Activated T-cell treated with anti-CD3 and anti-CD28 coated beads, Interleukin-2, amount 50 U/mL, for 72 hours (primary cell): ENCODE measurements around the gene EXOC4. TPM values are rescaled to one million over a fixed set of nuclear protein-coding genes. Genes with fewer than 3 reads are reported as not detected.

Experiments used
- ATAC-seq, 2 donors: fragments of 150-1000 bp; cut with Tn5 transposase; replicated peaks in 1 of 2; 2 replicates each; pipeline ENCODE4 v1.10.0; 2021; ENCODE audit warnings: moderate library complexity in 2 of 2, mild to moderate bottlenecking in 1 of 2
- DNase-seq, 2 donors: peaks; one replicate each; pipeline ENCODE4 v3.0.0; 2021 to 2022; ENCODE audit warnings: mixed read lengths in 1 of 2
- H3K27ac Mint-ChIP-seq: one replicate; pipeline ENCODE4 v1.8.0; 2022; ENCODE audit warnings: mild to moderate bottlenecking, moderate library complexity, mixed read lengths
- H3K27me3 Mint-ChIP-seq: one replicate; pipeline ENCODE4 v1.8.0; 2022; ENCODE audit warnings: low read depth, mixed read lengths
- H3K36me3 Mint-ChIP-seq, 2 donors: one replicate each; pipeline ENCODE4 v1.8.0; 2022; ENCODE audit warnings: mixed read lengths in 2 of 2, mild to moderate bottlenecking in 1 of 2; ENCODE audit not compliant: insufficient read depth in 2 of 2
- H3K4me1 Mint-ChIP-seq: one replicate; pipeline ENCODE4 v1.8.0; 2022; ENCODE audit warnings: low read depth, mixed read lengths
- H3K4me3 Mint-ChIP-seq, 2 donors: one replicate each; pipeline ENCODE4 v1.8.0; 2022; ENCODE audit warnings: mild to moderate bottlenecking in 2 of 2, mixed read lengths in 2 of 2, moderate library complexity in 2 of 2
- H3K9me3 Mint-ChIP-seq, 2 donors: one replicate each; pipeline ENCODE4 v1.8.0; 2022; ENCODE audit warnings: mixed read lengths in 2 of 2
- total RNA-seq, 2 donors: library from RNA; stranded (reverse); gene quantifications; one replicate each; pipeline ENCODE4 v1.2.3, GENCODE V29; 2022

Gene EXOC4
- total RNA-seq, 2 donors from 2014 or later: 74.1 to 76.3 TPM

DNA sequence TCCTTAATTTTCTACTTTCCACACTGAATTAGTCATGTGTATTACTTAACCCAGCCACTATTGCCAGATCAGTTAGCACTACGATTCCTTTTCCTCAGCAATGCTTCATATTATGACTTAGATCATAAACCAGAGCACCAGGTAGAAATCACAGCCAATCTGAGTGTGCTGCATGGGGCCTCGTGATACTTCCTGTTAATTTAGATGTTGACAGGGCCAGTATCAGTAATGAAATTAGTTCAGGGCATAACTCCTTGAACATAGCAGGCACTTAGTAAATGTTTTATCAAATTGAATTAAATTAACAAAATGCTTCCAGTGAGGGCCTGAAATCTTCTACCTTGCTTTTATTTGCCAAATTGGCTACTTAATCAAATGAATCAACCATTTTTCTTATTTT is 705.0 kb downstream of the EXOC4 start:
- DNase-seq (no peak), ATAC-seq (no peak)
- Mint-ChIP-seq H3K27ac (no peak overlapping the region), H3K9me3 (no peaks in the 10 kb centered on the region), H3K4me3 (no peak overlapping the region), H3K4me1 (no peaks in the 10 kb centered on the region), H3K36me3 (peaks cover 0 to 4% of the 10 kb centered on the region in 2 donors), H3K27me3 (no peaks in the 10 kb centered on the region)

DNA sequence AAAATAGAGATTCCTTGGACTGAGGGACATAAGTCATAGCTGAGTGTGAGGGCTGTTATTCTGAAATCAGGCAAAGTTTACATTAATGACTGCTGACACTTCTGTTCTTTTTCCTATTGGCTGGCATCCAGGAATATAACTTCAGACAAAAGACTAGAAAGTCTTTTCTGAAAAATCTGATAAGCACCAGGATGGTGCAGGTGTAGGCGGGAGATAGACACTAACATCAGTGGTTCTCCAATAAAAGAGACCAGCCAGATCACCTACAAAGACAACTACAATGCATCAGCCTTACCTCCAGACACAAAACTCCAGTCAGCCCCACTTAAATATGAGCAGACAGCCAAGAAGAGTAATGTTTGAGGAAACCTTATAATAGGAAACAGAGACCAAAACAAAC is 705.9 kb downstream of the EXOC4 start:
- no peak for DNase-seq
- no peak overlapping the region for H3K4me3 Mint-ChIP-seq
- H3K27me3 Mint-ChIP-seq: no peaks in the 10 kb centered on the region
- no peaks in the 10 kb centered on the region for H3K4me1 Mint-ChIP-seq
- H3K9me3 Mint-ChIP-seq: no peaks in the 10 kb centered on the region
- H3K27ac Mint-ChIP-seq: peak overlapping the region; percentile 82
- no peak for ATAC-seq
- H3K36me3 Mint-ChIP-seq: peaks cover 0 to 2% of the 10 kb centered on the region in 2 donors

GRCh38 chr7:133959505-133959904 is 706.6 kb downstream of the EXOC4 start:
- DNase-seq (no peak), ATAC-seq (no peak)
- Mint-ChIP-seq H3K36me3 (peaks cover 2 to 3% of the 10 kb centered on the region in 2 donors), H3K4me1 (no peaks in the 10 kb centered on the region), H3K9me3 (peaks cover 0 to 2% of the 10 kb centered on the region in 2 donors), H3K4me3 (no peak overlapping the region), H3K27me3 (no peaks in the 10 kb centered on the region), H3K27ac (peak overlapping the region; percentile 82)

- Mint-ChIP-seq H3K9me3 (peaks cover 3 to 15% of the 10 kb centered on the region in 2 donors), H3K36me3 (peaks cover 5 to 11% of the 10 kb centered on the region in 2 donors), H3K4me3 (no peak overlapping the region), H3K27ac (no peak overlapping the region), H3K4me1 (no peaks in the 10 kb centered on the region), H3K27me3 (no peaks in the 10 kb centered on the region)
- ATAC-seq (peak; percentile 75), DNase-seq (peak; percentile 4 to 8)
Measured at GRCh38 chr7:133961724-133962123, 708.8 kb downstream of the EXOC4 start.

- H3K4me1 Mint-ChIP-seq: no peaks in the 10 kb centered on the region
- H3K27ac Mint-ChIP-seq: no peak overlapping the region
- no peaks in the 10 kb centered on the region for H3K27me3 Mint-ChIP-seq
- H3K9me3 Mint-ChIP-seq: peaks cover 9 to 15% of the 10 kb centered on the region in 2 donors
- DNase-seq: no peak
- H3K36me3 Mint-ChIP-seq: peaks cover 11 to 18% of the 10 kb centered on the region in 2 donors
- H3K4me3 Mint-ChIP-seq: no peak overlapping the region
- no peak for ATAC-seq
Measured at GRCh38 chr7:133962646-133963045, 709.8 kb downstream of the EXOC4 start.

GRCh38 chr7:133963629-133964028 is 710.8 kb downstream of the EXOC4 start:
- peaks cover 13 to 24% of the 10 kb centered on the region in 2 donors for H3K36me3 Mint-ChIP-seq

GRCh38 chr7:133971625-133972024 is 718.7 kb downstream of the EXOC4 start:
- peaks cover 10 to 15% of the 10 kb centered on the region in 2 donors for H3K36me3 Mint-ChIP-seq
- no peak overlapping the region for H3K27ac Mint-ChIP-seq
- peaks cover under 1 to 16% of the 10 kb centered on the region in 2 donors for H3K9me3 Mint-ChIP-seq
- H3K4me1 Mint-ChIP-seq: no peaks in the 10 kb centered on the region
- H3K4me3 Mint-ChIP-seq: no peak overlapping the region
- DNase-seq (no peak), ATAC-seq (no peak)
- no peaks in the 10 kb centered on the region for H3K27me3 Mint-ChIP-seq

More at GRCh38 chr7:133963629-133964028, 710.8 kb downstream of the EXOC4 start:
- H3K9me3 Mint-ChIP-seq: peaks cover 14 to 15% of the 10 kb centered on the region in 2 donors
- DNase-seq (no peak), ATAC-seq (no peak)
- no peaks in the 10 kb centered on the region for H3K4me1 Mint-ChIP-seq
- no peak overlapping the region for H3K27ac Mint-ChIP-seq
- no peak overlapping the region for H3K4me3 Mint-ChIP-seq
- no peaks in the 10 kb centered on the region for H3K27me3 Mint-ChIP-seq

GRCh38 chr7:133973710-133974109 is 720.8 kb downstream of the EXOC4 start:
- no peak for DNase-seq
- peaks cover 0 to 5% of the 10 kb centered on the region in 2 donors for H3K9me3 Mint-ChIP-seq
- ATAC-seq: no peak
- no peaks in the 10 kb centered on the region for H3K27me3 Mint-ChIP-seq
- peaks cover 2 to 3% of the 10 kb centered on the region in 2 donors for H3K36me3 Mint-ChIP-seq
- H3K4me3 Mint-ChIP-seq: no peak overlapping the region
- no peak overlapping the region for H3K27ac Mint-ChIP-seq
- H3K4me1 Mint-ChIP-seq: no peaks in the 10 kb centered on the region

DNA sequence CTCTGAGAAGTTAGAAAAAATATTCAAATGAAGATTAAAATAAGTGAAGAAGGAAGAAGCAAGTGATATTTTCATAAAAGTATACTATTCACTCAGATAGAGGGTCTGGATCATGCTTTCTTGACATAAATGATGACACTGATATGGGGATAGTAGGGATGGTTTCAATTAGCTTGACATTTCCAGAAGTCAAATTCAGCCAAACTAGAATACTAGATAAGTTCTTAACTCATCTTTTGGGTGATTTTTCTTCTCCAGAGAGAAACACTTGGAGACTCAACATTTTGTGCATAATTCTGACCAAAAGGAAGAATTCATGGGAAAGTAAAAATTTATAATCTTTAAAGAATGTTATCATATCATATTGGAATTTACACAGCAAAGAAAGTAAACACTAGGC is 722.3 kb downstream of the EXOC4 start:
- H3K36me3 Mint-ChIP-seq: peaks cover 0 to 3% of the 10 kb centered on the region in 2 donors
- H3K4me1 Mint-ChIP-seq: no peaks in the 10 kb centered on the region
- DNase-seq (no peak), ATAC-seq (no peak)
- H3K4me3 Mint-ChIP-seq: no peak overlapping the region
- H3K27me3 Mint-ChIP-seq: no peaks in the 10 kb centered on the region
- H3K9me3 Mint-ChIP-seq: no peaks in the 10 kb centered on the region
- H3K27ac Mint-ChIP-seq: peak overlapping the region; percentile 30

GRCh38 chr7:133976140-133976539 is 723.3 kb downstream of the EXOC4 start:
- Mint-ChIP-seq H3K27ac (no peak overlapping the region), H3K4me3 (no peak overlapping the region), H3K4me1 (no peaks in the 10 kb centered on the region), H3K27me3 (no peaks in the 10 kb centered on the region), H3K36me3 (peaks cover 0 to 3% of the 10 kb centered on the region in 2 donors), H3K9me3 (no peaks in the 10 kb centered on the region)
- ATAC-seq (no peak), DNase-seq (no peak)

GRCh38 chr7:133977409-133978274 is 724.8 kb downstream of the EXOC4 start:
- H3K36me3 Mint-ChIP-seq: peaks cover 0 to 3% of the 10 kb centered on the region in 2 donors
- H3K4me1 Mint-ChIP-seq: no peaks in the 10 kb centered on the region

DNA sequence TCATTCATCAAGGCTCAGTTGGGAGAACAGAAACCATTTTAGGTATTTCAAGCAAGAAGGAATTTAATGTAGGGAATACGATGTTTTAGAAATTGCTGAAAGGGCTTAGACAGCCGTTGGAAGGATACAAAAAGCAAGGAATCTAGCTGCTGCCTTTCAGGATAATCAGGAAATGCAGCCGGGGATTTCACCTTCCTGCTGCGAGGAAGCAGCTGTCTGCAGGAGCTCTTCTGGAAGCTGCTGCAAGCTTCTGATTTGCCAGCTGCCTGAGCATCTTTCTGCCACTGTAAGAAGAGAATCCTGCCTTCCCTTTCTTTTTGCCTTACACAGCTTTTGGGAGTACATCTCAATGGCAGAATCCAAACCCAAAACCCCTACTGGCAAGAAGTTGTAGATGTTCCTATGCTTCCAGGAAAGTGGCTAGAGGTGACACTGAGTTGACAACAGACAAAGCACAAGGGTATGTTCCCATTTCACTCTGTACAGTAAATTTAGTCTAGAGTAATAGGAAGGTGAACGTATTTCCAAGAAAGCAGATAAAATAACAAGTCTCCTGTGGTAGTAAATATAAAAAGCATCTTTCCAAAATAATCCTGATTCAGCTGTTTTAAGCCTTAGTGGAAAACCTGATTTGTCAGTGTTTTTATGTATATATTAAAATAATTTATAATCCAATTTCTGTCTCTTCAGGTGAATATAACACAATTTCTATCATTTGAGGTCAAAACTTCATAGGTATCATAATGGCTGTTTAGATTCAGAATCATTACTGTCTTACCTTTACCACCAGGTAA is 725.8 kb downstream of the EXOC4 start:
- no peak for ATAC-seq
- H3K4me1 Mint-ChIP-seq: no peaks in the 10 kb centered on the region
- no peaks in the 10 kb centered on the region for H3K9me3 Mint-ChIP-seq

More at GRCh38 chr7:133977409-133978274, 724.8 kb downstream of the EXOC4 start:
- Mint-ChIP-seq H3K27ac (no peak overlapping the region), H3K27me3 (no peaks in the 10 kb centered on the region), H3K9me3 (no peaks in the 10 kb centered on the region), H3K4me3 (no peak overlapping the region)
- ATAC-seq (no peak), DNase-seq (no peak)

DNA sequence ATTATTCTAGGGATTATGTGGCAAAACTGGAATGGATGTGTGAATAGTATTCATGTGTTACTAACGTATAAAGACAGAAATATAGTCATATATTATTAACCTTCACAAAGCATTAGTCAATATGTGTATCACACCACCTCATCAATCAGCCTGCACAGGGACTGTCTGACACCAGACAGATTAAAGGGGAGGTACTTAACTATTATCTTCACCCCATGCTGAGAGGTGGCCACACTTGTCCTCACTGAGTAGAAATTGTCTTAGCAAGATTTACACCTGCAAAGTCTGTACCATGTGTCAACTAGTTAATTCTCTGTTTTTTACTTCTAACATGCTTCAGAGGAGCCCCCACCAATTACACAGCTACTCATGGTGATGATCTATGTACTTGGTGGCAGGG is 727.9 kb downstream of the EXOC4 start:
- no peaks in the 10 kb centered on the region for H3K4me1 Mint-ChIP-seq
- H3K9me3 Mint-ChIP-seq: no peaks in the 10 kb centered on the region
- ATAC-seq (no peak), DNase-seq (no peak)
- peaks cover 0 to 3% of the 10 kb centered on the region in 2 donors for H3K36me3 Mint-ChIP-seq
- H3K27me3 Mint-ChIP-seq: no peaks in the 10 kb centered on the region
- no peak overlapping the region for H3K4me3 Mint-ChIP-seq
- no peak overlapping the region for H3K27ac Mint-ChIP-seq

More for the DNA sequence above, 725.8 kb downstream of the EXOC4 start:
- H3K4me3 Mint-ChIP-seq: no peak overlapping the region
- H3K27ac Mint-ChIP-seq: no peak overlapping the region
- H3K36me3 Mint-ChIP-seq: peaks cover 0 to 3% of the 10 kb centered on the region in 2 donors
- no peak for DNase-seq
- H3K27me3 Mint-ChIP-seq: no peaks in the 10 kb centered on the region
